Testis (tissue), 3 donors: ENCODE measurements around the gene ARFGAP1. TPM values are rescaled to one million over a fixed set of nuclear protein-coding genes. Genes with fewer than 3 reads are reported as not detected.

Experiments
- DNase-seq: peaks from one replicate; pipeline ENCODE4 v3.0.0-alpha.2; 2019
- H3K27ac ChIP-seq, 2 donors: fragments of 200-600 bp; sonication (generic); one replicate each; pipeline ENCODE4 v1.5.1; 2019
- H3K27me3 ChIP-seq: fragments of 200-600 bp; sonication (generic); one replicate; pipeline ENCODE4 v1.5.1; 2019
- H3K36me3 ChIP-seq: fragments of 200-600 bp; sonication (generic); one replicate; pipeline ENCODE4 v1.5.1; 2017; ENCODE audit warnings: low read depth; ENCODE audit errors: missing control alignments
- H3K4me1 ChIP-seq: fragments of 200-600 bp; sonication (generic); one replicate; pipeline ENCODE4 v1.5.1; 2019
- H3K4me3 ChIP-seq, 2 donors: fragments of 200-600 bp; sonication (generic); one replicate each; pipeline ENCODE4 v1.5.1; 2017 to 2019
- H3K9me3 ChIP-seq: fragments of 200-600 bp; sonication (generic); one replicate; pipeline ENCODE4 v1.5.1; 2017
- CTCF ChIP-seq, 3 experiments: fragments of 450-650 bp in 2 of 3; fragments of 200-600 bp in 1 of 3; sonication (generic) in 1 of 3; IDR thresholded peaks; one replicate each; pipeline ENCODE4 v1.5.1; 2016 to 2019; ENCODE audit warnings: antibody characterized with exemption in 3 of 3, mild to moderate bottlenecking in 2 of 3, moderate library complexity in 1 of 3
- POLR2A ChIP-seq: fragments of 450-650 bp; IDR thresholded peaks from one replicate; pipeline ENCODE4 v1.6.1; 2017; ENCODE audit warnings: antibody characterized with exemption, mild to moderate bottlenecking, moderate library complexity
- WGBS, 2 donors: methylation state at CpG; one replicate each; pipeline ENCODE4 v1.1.5; 2018; 5-methylcytosine and 5-hydroxymethylcytosine counted together
- intact Hi-C: fragments of 100-400 bp; cut with DNase I; formaldehyde crosslinking; loops from one replicate; pipeline ENCODE4 v1.15.1; 2023; ENCODE audit warnings: low total_unique reads
- polyA plus RNA-seq: library from polyadenylated mRNA; stranded (reverse); fragments of 350-450 nt; fragmentation: Illumina TruSeq; extraction: RNeasy Lipid Tissue Mini Kit (QIAGEN cat#74804); gene quantifications from one replicate; pipeline ENCODE4 v1.2.3, GENCODE V29; 2014; ENCODE audit warnings: low read depth, low replicate concordance; ENCODE audit not compliant: insufficient read depth
- total RNA-seq, 2 donors: library from RNA; depleted of rRNA; stranded (reverse); fragments of >200 nt; gene quantifications; one replicate each; pipeline ENCODE4 v1.2.3, GENCODE V29; 2016

Gene ARFGAP1
- total and polyA plus RNA-seq, 3 donors from 2014 or later = 97.0 to 126 (median 110) TPM

GRCh38 chr20:63225082-63225454 is 47.5 kb upstream of the ARFGAP1 start:
- Histone ChIP-seq H3K9me3 (no peaks in the 10 kb centered on the region), H3K36me3 (no peaks in the 10 kb centered on the region), H3K4me1 (peaks cover 6% of the 10 kb centered on the region), H3K27me3 (no peaks in the 10 kb centered on the region), H3K27ac (no peak overlapping the region), H3K4me3 (no peak overlapping the region)
- 45 to 50% methylated on average over 7 of the region's 7 CpGs for WGBS, 2 donors
- no peak for DNase-seq
- TF ChIP-seq CTCF (IDR thresholded peaks at IDR 0.05) = no peak
- no peak for TF ChIP-seq POLR2A
- intact Hi-C loops = no loop called here

GRCh38 chr20:63226042-63226943 is 46.3 kb upstream of the ARFGAP1 start:
- no peak for DNase-seq
- TF ChIP-seq CTCF (IDR thresholded peaks at IDR 0.05) (no peak), POLR2A (no peak)
- Histone ChIP-seq H3K9me3 (no peaks in the 10 kb centered on the region), H3K27ac (no peak overlapping the region), H3K36me3 (no peaks in the 10 kb centered on the region), H3K4me3 (no peak overlapping the region), H3K4me1 (peaks cover 11% of the 10 kb centered on the region), H3K27me3 (no peaks in the 10 kb centered on the region)
- intact Hi-C loops = no loop called here
- 90 to 91% methylated on average over 6 to 19 of the region's 19 CpGs for WGBS, 2 donors

GRCh38 chr20:63227260-63227659 is 45.4 kb upstream of the ARFGAP1 start:
- H3K27me3 ChIP-seq = no peaks in the 10 kb centered on the region

GRCh38 chr20:63228806-63229205 is 43.8 kb upstream of the ARFGAP1 start:
- Histone ChIP-seq H3K36me3 (no peaks in the 10 kb centered on the region), H3K9me3 (no peaks in the 10 kb centered on the region), H3K27ac (no peak overlapping the region), H3K4me1 (peaks cover 11% of the 10 kb centered on the region), H3K4me3 (no peak overlapping the region), H3K27me3 (no peaks in the 10 kb centered on the region)
- no peak for TF ChIP-seq POLR2A
- intact Hi-C loops = no loop called here
- DNase-seq = no peak
- 71 to 81% methylated on average over 13 of the region's 13 CpGs for WGBS, 2 donors

More at GRCh38 chr20:63227260-63227659, 45.4 kb upstream of the ARFGAP1 start:
- TF ChIP-seq POLR2A (no peak), CTCF (IDR thresholded peaks at IDR 0.05) (no peak)
- Histone ChIP-seq H3K4me1 (peaks cover 11% of the 10 kb centered on the region), H3K4me3 (no peak overlapping the region), H3K36me3 (no peaks in the 10 kb centered on the region), H3K27ac (no peak overlapping the region), H3K9me3 (no peaks in the 10 kb centered on the region)
- 97 to 100% methylated on average over 2 to 5 of the region's 5 CpGs for WGBS, 2 donors
- intact Hi-C loops = no loop called here
- DNase-seq = no peak

GRCh38 chr20:63230800-63231268 is 41.8 kb upstream of the ARFGAP1 start:
- TF ChIP-seq POLR2A = no peak
- TF ChIP-seq CTCF (IDR thresholded peaks at IDR 0.05) = peak; percentile 21 to 51 (median 49)
- peak; percentile 83 for DNase-seq
- Histone ChIP-seq H3K27ac (no peak overlapping the region), H3K4me1 (peaks cover 5% of the 10 kb centered on the region), H3K9me3 (no peaks in the 10 kb centered on the region), H3K36me3 (no peaks in the 10 kb centered on the region), H3K4me3 (no peak overlapping the region), H3K27me3 (no peaks in the 10 kb centered on the region)
- WGBS, 2 donors = 36 to 51% methylated on average over 8 to 17 of the region's 17 CpGs
- intact Hi-C loops = no loop called here
